Naive thymus-derived CD4-positive, alpha-beta T cell (primary cell): ENCODE results near the gene CUL2. TPM values are rescaled to one million over a fixed set of nuclear protein-coding genes. Genes with fewer than 3 reads are reported as not detected.
A peak's percentile ranks its signal among the peaks of the same experiment; 100 is the strongest.
"Not testable (repeated sequence)": the region's sequence is repeated elsewhere in the genome, so short reads cannot be mapped to it uniquely, and the experiment has no call there.

Experiments used
- ATAC-seq: fragments of 150-1000 bp; cut with Tn5 transposase; 2 replicates; pipeline ENCODE4 v1.10.0; 2021; ENCODE audit warnings: mild to moderate bottlenecking, moderate library complexity
- CTCF ChIA-PET: fragments of 350-600 bp; sonication (Branson Sonifier 250); formaldehyde crosslinking; loops from one replicate; lab custom pipeline; 2021; ENCODE audit warnings: antibody characterized with exemption; lab: Charles Lee
- POLR2A ChIA-PET: fragments of 350-600 bp; sonication (Branson Sonifier 250); formaldehyde crosslinking; loops from one replicate; lab custom pipeline; 2021; ENCODE audit warnings: antibody characterized with exemption, inconsistent platforms; lab: Charles Lee
- DNase-seq, 9 donors: peaks; one replicate each; pipeline versions ENCODE4 v3.0.0 to v3.0.0-alpha.2; 2020 to 2022; ENCODE audit warnings: mixed read lengths in 1 of 9
- H3K27ac ChIP-seq: one replicate; pipeline ENCODE4 v1.7.0; 2013; ENCODE audit warnings: mild to moderate bottlenecking, low read depth, low read length, moderate library complexity
- H3K27me3 ChIP-seq, 2 donors: one replicate each; pipeline ENCODE4 v1.7.0; 2013; ENCODE audit warnings: low read length in 2 of 2, mild to moderate bottlenecking in 2 of 2, moderate library complexity in 2 of 2; ENCODE audit not compliant: control insufficient read depth in 2 of 2, insufficient read depth in 2 of 2
- H3K36me3 ChIP-seq, 3 experiments: 1 replicate in 2 of 3; 2 replicates in 1 of 3; pipeline ENCODE4 v1.7.0; 2013; ENCODE audit warnings: low read length in 3 of 3, mild to moderate bottlenecking in 3 of 3, moderate library complexity in 1 of 3; ENCODE audit not compliant: insufficient read depth in 3 of 3, control insufficient read depth in 2 of 3
- H3K4me1 ChIP-seq, 2 donors: one replicate each; pipeline ENCODE4 v1.7.0; 2013; ENCODE audit warnings: low read length in 2 of 2, mild to moderate bottlenecking in 2 of 2, moderate library complexity in 1 of 2; ENCODE audit not compliant: control insufficient read depth in 2 of 2, insufficient read depth in 2 of 2
- H3K4me3 ChIP-seq: 2 replicates; pipeline ENCODE4 v1.7.0; 2013; ENCODE audit warnings: mild to moderate bottlenecking, low read length
- H3K9me3 ChIP-seq, 3 experiments: 1 replicate in 2 of 3; 2 replicates in 1 of 3; pipeline ENCODE4 v1.7.0; 2013; ENCODE audit warnings: low read length in 3 of 3; ENCODE audit not compliant: control insufficient read depth in 2 of 3
- H3K27ac Mint-ChIP-seq, 9 donors: one replicate each; pipeline ENCODE4 v1.8.0; 2020 to 2022; ENCODE audit warnings: mixed read lengths in 9 of 9, mild to moderate bottlenecking in 8 of 9, moderate library complexity in 5 of 9, inconsistent platforms in 2 of 9
- H3K27me3 Mint-ChIP-seq, 5 donors: one replicate each; pipeline ENCODE4 v1.8.0; 2021 to 2022; ENCODE audit warnings: mixed read lengths in 5 of 5, mild to moderate bottlenecking in 1 of 5
- H3K36me3 Mint-ChIP-seq, 5 donors: one replicate each; pipeline ENCODE4 v1.8.0; 2020 to 2022; ENCODE audit warnings: mixed read lengths in 5 of 5, mild to moderate bottlenecking in 3 of 5, inconsistent platforms in 1 of 5
- H3K4me1 Mint-ChIP-seq, 7 donors: one replicate each; pipeline ENCODE4 v1.8.0; 2020 to 2022; ENCODE audit warnings: mixed read lengths in 7 of 7, mild to moderate bottlenecking in 3 of 7, inconsistent platforms in 1 of 7
- H3K4me3 Mint-ChIP-seq, 10 donors: one replicate each; pipeline ENCODE4 v1.8.0; 2020 to 2022; ENCODE audit warnings: mild to moderate bottlenecking in 10 of 10, mixed read lengths in 10 of 10, moderate library complexity in 6 of 10, inconsistent platforms in 2 of 10
- H3K9me3 Mint-ChIP-seq, 11 donors: one replicate each; pipeline ENCODE4 v1.8.0; 2020 to 2022; ENCODE audit warnings: mixed read lengths in 11 of 11, mild to moderate bottlenecking in 4 of 11, inconsistent platforms in 1 of 11, moderate library complexity in 1 of 11
- intact Hi-C, 2 donors: fragments of 100-400 bp; cut with micrococcal nuclease; formaldehyde crosslinking; loops; one replicate each; pipeline ENCODE4 v1.15.1; 2023
- polyA plus RNA-seq, 2 donors: library from polyadenylated mRNA; unstranded; fragments of 300-500 nt; fragmentation: Illumina TruSeq; gene quantifications; one replicate each; pipeline ENCODE4 v1.2.3, GENCODE V29; 2021
- total RNA-seq, 6 experiments: library from RNA in 5 of 6; stranded (reverse) in 5 of 6; gene quantifications; 1 replicate in 5 of 6; 2 replicates in 1 of 6; pipeline ENCODE4 v1.2.3 and lab custom pipeline; 2021 to 2026

The CUL2 gene
- total and polyA plus RNA-seq, 7 experiments from 2014 or later: 26.5 to 43.7 (median 35.7) TPM

GRCh38 chr10:34973121-34973520 lies 117.0 kb downstream of the CUL2 start:
- intact Hi-C loops, H3K27ac Mint-ChIP-seq, H3K27me3 Mint-ChIP-seq, H3K36me3 Mint-ChIP-seq, H3K9me3 ChIP-seq, H3K27ac ChIP-seq, H3K4me1 ChIP-seq, H3K36me3 ChIP-seq, DNase-seq, H3K4me1 Mint-ChIP-seq, ATAC-seq, H3K4me3 Mint-ChIP-seq, H3K27me3 ChIP-seq, POLR2A ChIA-PET, CTCF ChIA-PET, H3K4me3 ChIP-seq: not testable (repeated sequence)
- H3K9me3 Mint-ChIP-seq: peaks cover 0 to 22% (median 8%) of the 10 kb centered on the region in 11 donors

GRCh38 chr10:34972591-34972990 lies 117.5 kb downstream of the CUL2 start:
- peaks cover 0 to 22% (median 8%) of the 10 kb centered on the region in 11 donors for H3K9me3 Mint-ChIP-seq
- H3K27ac Mint-ChIP-seq, H3K27ac ChIP-seq, H3K36me3 ChIP-seq, H3K4me1 Mint-ChIP-seq, H3K9me3 ChIP-seq, intact Hi-C loops, CTCF ChIA-PET, H3K27me3 ChIP-seq, ATAC-seq, H3K4me1 ChIP-seq, DNase-seq, H3K4me3 Mint-ChIP-seq, H3K4me3 ChIP-seq, POLR2A ChIA-PET, H3K27me3 Mint-ChIP-seq, H3K36me3 Mint-ChIP-seq: not testable (repeated sequence)

GRCh38 chr10:34971606-34972334 lies 118.4 kb downstream of the CUL2 start:
- ATAC-seq, intact Hi-C loops, H3K27me3 Mint-ChIP-seq, H3K4me3 ChIP-seq, H3K27ac ChIP-seq, H3K27ac Mint-ChIP-seq, H3K9me3 ChIP-seq, POLR2A ChIA-PET, H3K36me3 Mint-ChIP-seq, H3K4me1 ChIP-seq, CTCF ChIA-PET, DNase-seq, H3K36me3 ChIP-seq, H3K4me1 Mint-ChIP-seq, H3K4me3 Mint-ChIP-seq, H3K27me3 ChIP-seq: not testable (repeated sequence)
- peaks cover 0 to 15% (median 8%) of the 10 kb centered on the region in 11 donors for H3K9me3 Mint-ChIP-seq

DNA sequence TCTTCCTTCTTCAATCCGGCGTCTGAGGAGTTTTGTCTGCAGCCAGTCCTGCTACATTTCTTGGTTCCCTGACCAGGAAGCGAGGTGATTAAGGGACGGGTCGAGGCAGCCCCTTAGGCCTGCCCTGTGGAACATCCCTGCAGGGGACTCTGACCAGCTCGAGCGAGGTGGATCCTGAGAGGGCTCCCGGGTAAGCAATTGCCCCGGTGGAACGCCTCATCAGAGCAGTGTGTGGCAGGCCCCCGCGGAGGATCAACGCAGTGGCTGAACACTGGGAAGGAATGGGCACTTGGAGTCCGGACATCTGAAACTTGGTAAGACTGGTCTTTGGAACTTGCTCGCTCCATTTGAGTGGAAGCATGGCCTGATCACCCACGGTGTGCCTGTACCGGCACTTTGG lies 121.0 kb downstream of the CUL2 start:
- no peak overlapping the region for H3K4me3 ChIP-seq
- no peaks in the 10 kb centered on the region for H3K9me3 ChIP-seq
- H3K4me1 ChIP-seq: no peaks in the 10 kb centered on the region
- no peak for DNase-seq
- H3K27me3 ChIP-seq: no peaks in the 10 kb centered on the region
- ChIA-PET POLR2A (no interaction called here), CTCF (no interaction called here)
- peaks cover 0 to 2% (median 0%) of the 10 kb centered on the region in 11 donors for H3K9me3 Mint-ChIP-seq
- no peaks in the 10 kb centered on the region for H3K4me1 Mint-ChIP-seq
- intact Hi-C loops: no loop called here
- H3K4me3 Mint-ChIP-seq: no peak overlapping the region
- no peak overlapping the region for H3K27ac Mint-ChIP-seq
- H3K27ac ChIP-seq: no peak overlapping the region
- no peak for ATAC-seq
- no peaks in the 10 kb centered on the region for H3K36me3 Mint-ChIP-seq
- H3K27me3 Mint-ChIP-seq: peaks cover 0 to 6% (median 0%) of the 10 kb centered on the region in 5 donors
- no peaks in the 10 kb centered on the region for H3K36me3 ChIP-seq

- H3K27me3 ChIP-seq: no peaks in the 10 kb centered on the region
- H3K27ac Mint-ChIP-seq: peak overlapping the region in 1 of 9 donors; percentile 6
- H3K4me1 ChIP-seq: no peaks in the 10 kb centered on the region
- CTCF ChIA-PET: no interaction called here
- no peaks in the 10 kb centered on the region for H3K9me3 ChIP-seq
- H3K27me3 Mint-ChIP-seq: peaks cover 0 to 6% (median 0%) of the 10 kb centered on the region in 5 donors
- no peak overlapping the region for H3K4me3 Mint-ChIP-seq
- H3K4me1 Mint-ChIP-seq: no peaks in the 10 kb centered on the region
- no peak for ATAC-seq
- no peaks in the 10 kb centered on the region for H3K9me3 Mint-ChIP-seq
- H3K36me3 Mint-ChIP-seq: no peaks in the 10 kb centered on the region
- H3K36me3 ChIP-seq: no peaks in the 10 kb centered on the region
- H3K4me3 ChIP-seq: no peak overlapping the region
- POLR2A ChIA-PET: no interaction called here
- intact Hi-C loops: no loop called here
- DNase-seq: no peak
- H3K27ac ChIP-seq: no peak overlapping the region
These were observed 122.7 kb downstream of the CUL2 start for GRCh38 chr10:34967335-34967880.

DNA sequence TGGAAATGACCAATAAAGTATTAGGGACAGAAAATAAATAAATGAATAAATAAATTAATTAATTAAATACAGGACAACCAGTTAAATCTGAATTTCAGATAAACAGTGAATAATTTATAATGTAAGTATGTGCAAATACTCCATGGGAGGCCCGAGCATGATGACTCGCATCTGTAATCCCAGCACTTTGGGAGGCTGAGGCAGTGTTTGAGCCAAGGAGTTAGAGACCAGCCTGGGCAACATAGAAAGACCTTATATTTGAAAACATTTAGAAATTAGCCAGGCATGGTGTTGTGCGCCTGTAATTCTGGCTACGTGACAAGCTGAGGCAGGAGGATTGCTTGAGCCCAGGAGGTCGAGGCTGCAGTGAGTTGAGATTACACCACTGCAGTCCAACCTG lies 123.7 kb downstream of the CUL2 start:
- H3K36me3 Mint-ChIP-seq: no peaks in the 10 kb centered on the region
- no peak for DNase-seq

DNA sequence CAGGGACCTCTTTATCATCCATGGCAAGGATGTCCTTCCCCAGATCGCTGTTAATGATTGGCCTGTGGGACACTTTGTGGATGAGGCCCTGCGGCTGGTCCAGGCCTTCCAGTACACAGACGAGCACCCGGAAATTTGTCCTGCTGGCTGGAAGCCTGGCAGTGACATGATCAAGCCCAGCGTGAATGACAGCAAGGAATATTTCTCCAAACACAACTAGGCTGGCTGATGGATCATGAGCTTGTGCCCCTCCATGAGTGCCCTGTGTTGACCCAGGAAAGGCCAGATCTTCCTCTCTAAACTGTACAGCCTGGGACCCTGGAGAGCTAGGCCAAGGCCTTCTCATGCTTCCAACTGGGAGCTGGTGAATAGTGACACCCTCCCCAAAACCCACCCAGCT lies 124.1 kb downstream of the CUL2 start:
- H3K9me3 Mint-ChIP-seq: no peaks in the 10 kb centered on the region
- Histone ChIP-seq H3K27ac (no peak overlapping the region), H3K36me3 (no peaks in the 10 kb centered on the region), H3K4me3 (no peak overlapping the region), H3K4me1 (no peaks in the 10 kb centered on the region), H3K9me3 (no peaks in the 10 kb centered on the region), H3K27me3 (no peaks in the 10 kb centered on the region)
- no peak overlapping the region for H3K4me3 Mint-ChIP-seq
- ATAC-seq: no peak
- DNase-seq: no peak
- no peaks in the 10 kb centered on the region for H3K4me1 Mint-ChIP-seq
- intact Hi-C loops: no loop called here
- H3K27ac Mint-ChIP-seq: no peak overlapping the region
- peaks cover 0 to 6% (median 0%) of the 10 kb centered on the region in 5 donors for H3K27me3 Mint-ChIP-seq
- POLR2A ChIA-PET: no interaction called here
- CTCF ChIA-PET: no interaction called here
- H3K36me3 Mint-ChIP-seq: no peaks in the 10 kb centered on the region

More for the DNA sequence above, 123.7 kb downstream of the CUL2 start:
- CTCF ChIA-PET: no interaction called here
- Histone ChIP-seq H3K36me3 (no peaks in the 10 kb centered on the region), H3K9me3 (no peaks in the 10 kb centered on the region), H3K27me3 (no peaks in the 10 kb centered on the region), H3K4me3 (no peak overlapping the region), H3K27ac (no peak overlapping the region), H3K4me1 (no peaks in the 10 kb centered on the region)
- no peak overlapping the region for H3K27ac Mint-ChIP-seq
- POLR2A ChIA-PET: no interaction called here
- no peak overlapping the region for H3K4me3 Mint-ChIP-seq
- no peaks in the 10 kb centered on the region for H3K4me1 Mint-ChIP-seq
- H3K27me3 Mint-ChIP-seq: peaks cover 0 to 6% (median 0%) of the 10 kb centered on the region in 5 donors
- intact Hi-C loops: no loop called here
- ATAC-seq: no peak
- no peaks in the 10 kb centered on the region for H3K9me3 Mint-ChIP-seq
